Measurements from ENCODE around the gene CPEB4. TPM values are rescaled to one million over a fixed set of nuclear protein-coding genes. Genes with fewer than 3 reads are reported as not detected.

CPEB4 gene
- total RNA-seq, 1 experiment from 2014 or later: 8.7 TPM

DNA sequence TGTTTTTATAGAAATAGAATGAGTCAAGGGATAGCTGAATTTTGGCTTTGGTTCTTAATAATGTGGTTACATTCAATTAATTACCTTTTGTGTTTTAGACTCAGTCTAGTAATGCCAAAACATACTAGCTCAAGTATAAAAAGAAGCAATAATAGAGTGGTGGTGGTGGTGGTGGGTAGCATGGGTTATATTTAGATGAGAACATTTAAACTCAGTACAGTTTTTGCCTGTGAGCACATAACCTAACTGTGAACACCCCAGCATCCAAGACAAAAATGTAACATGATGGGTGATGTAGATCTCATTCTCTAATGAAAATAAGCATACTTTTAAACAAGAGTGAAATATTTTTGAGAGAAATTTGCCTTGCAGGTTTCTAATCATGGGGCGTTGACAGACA, 14.2 kb downstream of the CPEB4 start:
- Histone ChIP-seq H3K23ac (ENCODE audit: insufficient read length, low read depth, low read length) (no peak overlapping the region), H3K4me1 (ENCODE audit: insufficient read depth, low read length) (peaks cover 3% of the 10 kb centered on the region; the same call in 1 of the 2 replicates), H2BK5ac (ENCODE audit: insufficient read length, low read length) (no peak overlapping the region), H3K79me1 (ENCODE audit: insufficient read depth, low read depth, low read length, poor library complexity, severe bottlenecking) (no peaks in the 10 kb centered on the region), H4K8ac (replicated peaks; ENCODE audit: insufficient read length, low read depth, low read length) (no peak overlapping the region), H3K14ac (ENCODE audit: insufficient read depth, low read length) (no peak overlapping the region), H2BK120ac (ENCODE audit: low read depth, low read length, poor library complexity, severe bottlenecking) (no peak overlapping the region), H3K27ac (ENCODE audit: insufficient read length, low read depth, low read length) (no peak overlapping the region), H3K9ac (ENCODE audit: extremely low read depth, insufficient read length, low read length) (no peak overlapping the region), H3K56ac (ENCODE audit: insufficient read length, low read depth, low read length) (no peak overlapping the region), H2BK12ac (ENCODE audit: insufficient read length, low read depth, low read length) (no peak overlapping the region), H2BK15ac (ENCODE audit: low read depth, low read length) (no peak overlapping the region), H4K91ac (ENCODE audit: insufficient read length, low read depth, low read length) (no peak overlapping the region), H4K5ac (ENCODE audit: insufficient read length, low read depth, low read length) (no peak overlapping the region), H3K27me3 (ENCODE audit: insufficient read depth, low read length) (no peaks in the 10 kb centered on the region), H3K18ac (ENCODE audit: insufficient read length, low read depth, low read length) (no peak overlapping the region), H3K9me3 (ENCODE audit: control insufficient read depth, low read depth, low read length) (no peaks in the 10 kb centered on the region), H3K79me2 (ENCODE audit: insufficient read depth, low read length) (no peaks in the 10 kb centered on the region), H3K23me2 (ENCODE audit: insufficient read length, low read depth, low read length, poor library complexity, severe bottlenecking) (no peaks in the 10 kb centered on the region), H2AK5ac (ENCODE audit: insufficient read length, low read length) (no peak overlapping the region), H3K4me2 (ENCODE audit: insufficient read depth, insufficient read length, low read length) (no peak overlapping the region), H3T11ph (ENCODE audit: low read length) (no peak overlapping the region), H2BK20ac (ENCODE audit: low read depth, low read length, poor library complexity, severe bottlenecking) (no peak overlapping the region), H2AFZ (ENCODE audit: low read length) (no peak overlapping the region), H4K20me1 (ENCODE audit: control insufficient read depth, insufficient read depth, insufficient read length) (no peaks in the 10 kb centered on the region), H3K4ac (ENCODE audit: low read depth, low read length) (no peak overlapping the region)
- no peaks in the 10 kb centered on the region for H3K36me3 Mint-ChIP-seq (ENCODE audit: insufficient read depth in 1 of 3, low read depth in 3 of 3)
- DNase-seq: no peak
- H3K9me3 Mint-ChIP-seq: no peaks in the 10 kb centered on the region
- WGBS (ENCODE audit: extremely low coverage, insufficient read length, low lambda C conversion rate): no CpG with 5 or more reads among the region's 1 CpG
- no peak overlapping the region for H3K27ac Mint-ChIP-seq
- TF ChIP-seq, protein P1, sequence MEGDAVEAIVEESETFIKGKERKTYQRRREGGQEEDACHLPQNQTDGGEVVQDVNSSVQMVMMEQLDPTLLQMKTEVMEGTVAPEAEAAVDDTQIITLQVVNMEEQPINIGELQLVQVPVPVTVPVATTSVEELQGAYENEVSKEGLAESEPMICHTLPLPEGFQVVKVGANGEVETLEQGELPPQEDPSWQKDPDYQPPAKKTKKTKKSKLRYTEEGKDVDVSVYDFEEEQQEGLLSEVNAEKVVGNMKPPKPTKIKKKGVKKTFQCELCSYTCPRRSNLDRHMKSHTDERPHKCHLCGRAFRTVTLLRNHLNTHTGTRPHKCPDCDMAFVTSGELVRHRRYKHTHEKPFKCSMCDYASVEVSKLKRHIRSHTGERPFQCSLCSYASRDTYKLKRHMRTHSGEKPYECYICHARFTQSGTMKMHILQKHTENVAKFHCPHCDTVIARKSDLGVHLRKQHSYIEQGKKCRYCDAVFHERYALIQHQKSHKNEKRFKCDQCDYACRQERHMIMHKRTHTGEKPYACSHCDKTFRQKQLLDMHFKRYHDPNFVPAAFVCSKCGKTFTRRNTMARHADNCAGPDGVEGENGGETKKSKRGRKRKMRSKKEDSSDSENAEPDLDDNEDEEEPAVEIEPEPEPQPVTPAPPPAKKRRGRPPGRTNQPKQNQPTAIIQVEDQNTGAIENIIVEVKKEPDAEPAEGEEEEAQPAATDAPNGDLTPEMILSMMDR (conservative IDR thresholded peaks at IDR 0.05): no peak
- H3K4me1 Mint-ChIP-seq: peaks cover 14 to 21% of the 10 kb centered on the region in 2 experiments
- no peaks in the 10 kb centered on the region; the same call in 1 of the 2 replicates for H3K27me3 Mint-ChIP-seq (ENCODE audit: low read depth)
- no peak overlapping the region for H3K4me3 Mint-ChIP-seq

Measured in H9 (cell line).